GM20431 (cell line): ENCODE measurements around the gene WDFY4.

ENCODE experiments used
- in situ Hi-C: fragments of 300-500 bp; cut with MseI, MboI; formaldehyde crosslinking; loops from one replicate; pipeline ENCODE4 v1.15.0; 2020; ENCODE audit warnings: low sequenced_read_pairs; ENCODE audit not compliant: unreplicated experiment

Gene WDFY4

GRCh38 chr10:48653944-48654698 is 30.6 kb upstream of the WDFY4 start:
- in situ Hi-C loops, result loop anchor here (5.0 kb wide), 1 partner anchor 107 kb away; no protein-coding TSS in a partner anchor

DNA sequence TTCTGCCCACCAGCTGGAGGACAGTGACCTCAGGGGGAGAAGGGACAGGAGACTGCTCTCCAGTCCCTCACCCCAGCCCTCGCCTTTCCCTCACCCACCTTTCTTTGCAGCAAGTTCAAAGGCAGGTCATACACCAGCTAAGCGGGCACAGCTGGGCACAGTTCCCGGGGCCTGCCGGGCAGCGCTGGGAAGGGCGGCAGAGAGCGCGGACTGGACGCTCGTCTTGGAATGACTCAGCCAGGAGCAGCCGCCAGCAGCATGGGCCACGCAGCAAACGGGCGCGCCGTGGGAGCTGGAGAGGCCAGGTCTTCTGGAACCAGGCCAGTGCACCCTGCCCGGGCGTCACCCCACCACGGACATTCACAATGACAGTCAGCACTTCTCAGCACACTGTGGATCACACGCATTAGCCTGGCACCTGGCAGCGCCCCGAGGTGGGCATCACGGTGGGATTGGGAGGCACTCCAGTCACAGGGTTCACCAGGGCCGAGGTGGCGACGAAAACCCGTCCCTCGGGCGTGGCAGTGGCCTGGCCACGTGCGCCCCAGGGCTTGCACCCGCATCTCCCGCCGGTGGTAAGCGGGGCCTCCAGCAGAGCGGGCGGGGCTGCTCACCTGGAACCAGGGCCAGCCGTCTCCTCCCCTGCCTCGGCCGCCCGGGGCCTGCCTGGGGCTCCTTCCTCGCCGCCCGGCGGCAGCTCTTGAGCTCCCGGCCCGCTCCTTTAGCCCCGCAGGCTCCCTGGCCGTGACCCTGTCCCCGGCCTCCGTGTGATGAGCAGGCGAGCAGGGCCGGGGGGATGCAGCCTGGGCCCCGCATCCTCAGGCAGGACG is 29.0 kb upstream of the WDFY4 start:
- in situ Hi-C loops, result no loop called here

- in situ Hi-C loops, result no loop called here
Observed at GRCh38 chr10:48656241-48656913, 28.3 kb upstream of the WDFY4 start.

GRCh38 chr10:48656914-48657305 is 27.8 kb upstream of the WDFY4 start:
- in situ Hi-C loops, result no loop called here

- in situ Hi-C loops, result no loop called here
Observed at GRCh38 chr10:48657416-48657815, 27.3 kb upstream of the WDFY4 start.

DNA sequence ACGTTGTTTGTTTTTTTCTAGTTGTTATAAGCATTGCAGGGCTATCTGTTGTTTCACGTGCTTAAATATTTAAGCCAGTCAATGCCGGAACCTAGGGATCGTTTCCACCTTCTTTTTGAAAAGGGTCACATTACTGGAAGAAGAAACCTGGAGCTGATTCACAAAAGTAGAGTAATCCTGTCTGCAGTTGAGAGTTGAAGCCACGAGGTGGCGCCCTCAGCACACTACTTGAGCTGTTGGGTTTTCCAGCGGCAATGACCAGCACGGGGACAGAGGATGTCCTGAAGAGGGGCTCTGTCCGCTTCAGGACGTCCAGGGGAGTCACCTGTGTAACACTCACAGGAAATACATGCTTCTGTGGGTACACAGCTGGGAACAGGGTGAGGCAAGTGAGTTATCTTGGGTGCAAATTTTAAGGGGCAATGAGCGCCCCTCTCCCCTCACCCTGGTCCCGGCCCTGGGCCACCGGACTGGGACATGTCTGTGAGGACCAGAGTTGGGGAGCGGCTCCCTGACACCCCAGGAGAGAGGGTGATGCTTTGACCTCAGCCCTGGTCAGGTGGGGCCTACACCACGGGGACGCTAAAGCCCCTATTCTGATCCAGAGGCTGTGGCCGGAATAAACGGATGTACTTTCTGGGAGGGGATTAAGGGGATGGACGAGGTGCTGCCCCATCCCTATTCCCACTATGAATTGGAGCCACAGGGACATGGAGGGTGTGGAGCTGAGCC is 26.3 kb upstream of the WDFY4 start:
- in situ Hi-C loops, result no loop called here

- in situ Hi-C loops, result no loop called here
Observed at GRCh38 chr10:48658975-48659269, 25.8 kb upstream of the WDFY4 start.

DNA sequence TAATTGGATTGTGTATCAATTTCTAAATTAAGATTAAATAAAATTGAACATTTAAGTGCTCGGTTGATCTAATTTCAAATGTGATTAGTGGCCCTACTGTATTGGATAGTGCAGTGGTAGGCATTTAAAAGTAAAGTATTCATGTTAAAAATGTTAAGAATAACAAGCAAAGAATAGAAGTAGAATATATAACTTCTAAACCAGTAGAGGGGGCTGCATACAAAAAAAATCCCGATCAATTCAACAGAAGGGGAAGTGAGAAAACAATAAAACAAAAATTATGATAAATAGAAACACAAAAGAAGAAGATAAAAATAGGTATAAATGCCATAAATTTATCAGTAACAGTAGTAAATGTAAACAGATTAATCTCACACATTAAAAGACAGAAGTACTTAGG is 24.9 kb upstream of the WDFY4 start:
- in situ Hi-C loops, result no loop called here

DNA sequence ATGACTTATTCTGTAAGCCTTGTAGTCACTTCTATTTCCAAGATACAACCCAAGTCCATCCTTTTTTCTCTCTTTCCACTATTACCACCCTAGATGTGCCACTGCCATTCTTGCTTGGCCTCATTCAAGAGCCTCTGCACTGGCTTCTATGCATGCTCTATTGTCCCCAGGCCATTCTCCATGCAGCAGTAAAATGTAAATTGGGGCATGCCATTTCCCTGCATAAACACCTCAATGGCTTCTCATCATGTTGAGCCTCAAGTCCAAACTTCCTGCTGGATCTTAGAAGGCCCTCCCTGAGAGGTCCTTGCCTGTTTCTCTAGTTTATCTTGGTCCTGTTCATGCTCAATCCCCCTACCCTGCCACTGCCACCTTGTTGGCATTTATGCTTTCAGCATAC is 23.2 kb upstream of the WDFY4 start:
- in situ Hi-C loops, result no loop called here

DNA sequence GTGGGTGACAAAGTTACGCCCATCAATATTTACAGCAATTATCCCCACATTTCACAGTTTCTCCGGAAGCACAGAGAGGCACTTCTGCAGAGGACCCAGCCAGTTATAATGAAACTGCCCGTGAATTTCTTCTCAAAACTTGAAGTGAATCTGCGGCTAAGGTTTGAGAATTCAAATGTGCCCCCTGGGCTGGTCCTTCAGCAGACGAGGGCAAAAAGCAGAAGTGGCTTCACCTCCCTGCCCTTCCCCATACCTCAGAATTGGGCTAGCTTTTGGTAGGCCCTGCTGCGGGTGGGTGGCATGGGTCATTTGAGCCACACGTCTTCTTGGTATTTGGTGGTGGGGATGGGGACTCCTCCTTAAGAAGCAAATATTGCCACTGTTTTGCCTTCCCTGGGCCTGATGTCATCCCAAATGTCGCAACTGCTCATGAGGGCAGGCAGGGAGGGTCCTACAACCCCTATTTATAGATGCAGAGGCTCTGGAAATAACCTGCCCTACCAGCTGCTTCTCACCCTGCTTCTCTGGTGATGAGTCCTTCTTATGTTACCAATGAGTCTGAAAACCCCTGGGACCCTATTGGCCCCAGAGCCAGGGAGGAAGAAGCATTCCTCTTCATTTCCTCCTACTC is 16.6 kb upstream of the WDFY4 start:
- in situ Hi-C loops, result no loop called here

GRCh38 chr10:48670978-48671913 is 13.4 kb upstream of the WDFY4 start:
- in situ Hi-C loops, result no loop called here

- in situ Hi-C loops, result no loop called here
Observed at GRCh38 chr10:48671914-48672595, 12.6 kb upstream of the WDFY4 start.

DNA sequence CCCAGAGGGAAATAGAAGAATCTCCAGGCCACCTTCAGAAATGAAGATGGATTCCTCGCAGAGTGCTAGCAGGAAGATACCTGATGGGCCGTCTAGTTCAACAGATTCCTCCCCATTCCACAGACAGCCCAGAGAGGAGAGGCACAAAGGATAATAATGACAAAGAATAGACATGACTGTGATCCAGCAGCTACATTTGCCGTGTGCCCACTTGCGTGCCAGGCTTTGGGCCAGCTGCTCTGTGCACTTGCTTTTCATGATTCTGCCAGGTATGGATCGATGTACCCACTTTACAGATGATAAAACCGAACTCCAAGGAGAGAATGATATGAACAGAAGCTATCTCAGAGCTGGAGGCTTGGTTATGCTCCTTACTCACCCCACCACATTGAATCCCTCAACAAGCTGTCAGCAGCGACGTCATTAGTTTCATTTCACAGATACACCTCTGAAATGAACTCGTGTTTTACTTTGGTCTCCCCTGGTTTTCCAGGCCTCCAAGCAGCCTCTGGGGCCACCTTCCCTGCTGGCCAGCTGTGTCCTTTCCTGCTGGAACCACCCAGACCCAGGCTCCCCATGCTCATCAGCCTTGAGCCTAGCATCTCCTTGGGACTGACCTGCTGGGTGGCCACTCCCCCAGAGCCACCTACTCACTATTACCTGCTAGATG is 11.9 kb upstream of the WDFY4 start:
- in situ Hi-C loops, result no loop called here

- in situ Hi-C loops, result no loop called here
Observed at GRCh38 chr10:48677625-48678024, 7.0 kb upstream of the WDFY4 start.

GRCh38 chr10:48678041-48678440 is 6.6 kb upstream of the WDFY4 start:
- in situ Hi-C loops, result no loop called here

GRCh38 chr10:48681740-48682139 is 2.9 kb upstream of the WDFY4 start:
- in situ Hi-C loops, result no loop called here

DNA sequence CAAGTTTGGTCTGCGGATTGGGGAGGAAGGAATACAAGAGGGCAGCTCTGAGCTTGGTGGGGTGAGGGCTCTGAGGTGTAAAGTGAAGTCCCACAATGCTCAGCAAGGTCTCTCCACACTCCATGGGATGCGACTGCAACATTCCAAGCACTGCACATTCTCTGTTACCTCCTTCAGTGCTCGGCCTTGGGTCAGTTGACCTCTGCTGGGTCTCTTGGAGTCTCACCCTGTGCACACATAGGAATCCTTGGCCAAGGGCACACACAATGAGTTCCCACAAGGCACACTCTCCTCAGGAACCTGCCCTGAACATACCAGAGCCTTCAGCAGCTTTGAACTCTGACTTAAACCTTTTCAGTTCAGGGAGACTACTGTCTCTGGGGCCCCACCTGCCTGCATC is 2.4 kb upstream of the WDFY4 start:
- in situ Hi-C loops, result no loop called here

DNA sequence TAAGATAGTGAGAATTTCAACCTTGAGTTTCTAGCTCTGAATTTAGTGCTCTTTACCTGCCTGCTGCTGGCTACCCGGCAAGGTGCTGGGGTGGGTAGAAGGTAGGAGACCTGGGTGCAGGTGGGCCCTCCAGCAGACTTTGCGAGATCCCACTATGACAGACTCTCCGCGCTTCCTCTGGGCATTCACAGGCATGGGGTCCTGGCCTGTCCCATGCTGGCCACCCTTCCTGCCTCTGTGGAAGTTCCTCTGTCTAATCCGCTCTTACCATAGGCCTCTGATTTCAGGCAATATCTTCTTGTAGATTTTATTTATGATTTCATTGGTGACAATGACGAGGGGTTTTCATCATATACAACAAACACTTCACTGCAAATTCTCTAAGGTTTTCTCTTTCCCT is 1.2 kb upstream of the WDFY4 start:
- in situ Hi-C loops, result no loop called here
